ENCODE results near the gene GM2A. TPM values are rescaled to one million over a fixed set of nuclear protein-coding genes. Genes with fewer than 3 reads are reported as not detected.

GM2A gene
- total RNA-seq, 1 experiment from 2014 or later = 36.2 TPM

DNA sequence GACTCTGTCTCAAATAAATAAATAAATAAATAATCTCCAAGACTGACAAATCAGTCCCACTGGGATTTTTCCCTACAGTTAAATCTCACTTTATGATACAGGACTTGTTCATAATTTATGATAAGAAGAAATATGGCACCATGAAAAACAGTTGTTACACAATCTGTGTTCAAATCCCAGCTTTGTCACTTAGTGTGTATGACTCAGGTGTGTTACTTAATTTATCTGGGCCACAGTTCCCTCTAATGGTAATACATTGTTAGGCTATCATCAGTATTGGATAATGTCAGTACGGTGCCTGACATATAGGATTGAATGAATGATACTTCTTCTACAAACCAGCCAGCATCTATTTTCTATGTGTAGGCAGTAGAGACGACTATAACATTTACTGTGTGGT is 27.5 kb downstream of the GM2A start:
- ChIA-PET CTCF (interaction anchor here (1.1 to 1.7 kb wide), 3 partner anchors 18 to 154 kb away, joined by 3 to 4 read pairs (median 4); no protein-coding TSS in a partner anchor), POLR2A (no interaction called here)
- no peak overlapping the region for H3K4me3 Mint-ChIP-seq
- peaks cover 4% of the 10 kb centered on the region; the same call in 1 of the 2 replicates for H3K9me3 Mint-ChIP-seq
- no peak for ATAC-seq
- no peak for DNase-seq (ENCODE audit: low spot score)
- no peak overlapping the region for H3K27ac Mint-ChIP-seq
- H3K36me3 Mint-ChIP-seq = no peaks in the 10 kb centered on the region
- no peaks in the 10 kb centered on the region; the same call in 1 of the 2 replicates for H3K4me1 Mint-ChIP-seq
- TF ChIP-seq, protein P1, sequence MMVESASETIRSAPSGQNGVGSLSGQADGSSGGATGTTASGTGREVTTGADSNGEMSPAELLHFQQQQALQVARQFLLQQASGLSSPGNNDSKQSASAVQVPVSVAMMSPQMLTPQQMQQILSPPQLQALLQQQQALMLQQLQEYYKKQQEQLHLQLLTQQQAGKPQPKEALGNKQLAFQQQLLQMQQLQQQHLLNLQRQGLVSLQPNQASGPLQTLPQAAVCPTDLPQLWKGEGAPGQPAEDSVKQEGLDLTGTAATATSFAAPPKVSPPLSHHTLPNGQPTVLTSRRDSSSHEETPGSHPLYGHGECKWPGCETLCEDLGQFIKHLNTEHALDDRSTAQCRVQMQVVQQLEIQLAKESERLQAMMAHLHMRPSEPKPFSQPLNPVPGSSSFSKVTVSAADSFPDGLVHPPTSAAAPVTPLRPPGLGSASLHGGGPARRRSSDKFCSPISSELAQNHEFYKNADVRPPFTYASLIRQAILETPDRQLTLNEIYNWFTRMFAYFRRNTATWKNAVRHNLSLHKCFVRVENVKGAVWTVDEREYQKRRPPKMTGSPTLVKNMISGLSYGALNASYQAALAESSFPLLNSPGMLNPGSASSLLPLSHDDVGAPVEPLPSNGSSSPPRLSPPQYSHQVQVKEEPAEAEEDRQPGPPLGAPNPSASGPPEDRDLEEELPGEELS (CRISPR knock-in tag; IDR thresholded peaks at IDR 0.05) = no peak
- TF ChIP-seq ZBTB21 (CRISPR knock-in tag; IDR thresholded peaks at IDR 0.05; ENCODE audit: borderline replicate concordance) (no peak), ATF1 (CRISPR knock-in tag; IDR thresholded peaks at IDR 0.05) (no peak), SOX15 (CRISPR knock-in tag; IDR thresholded peaks at IDR 0.05) (no peak)
- TF ChIP-seq, protein P2, sequence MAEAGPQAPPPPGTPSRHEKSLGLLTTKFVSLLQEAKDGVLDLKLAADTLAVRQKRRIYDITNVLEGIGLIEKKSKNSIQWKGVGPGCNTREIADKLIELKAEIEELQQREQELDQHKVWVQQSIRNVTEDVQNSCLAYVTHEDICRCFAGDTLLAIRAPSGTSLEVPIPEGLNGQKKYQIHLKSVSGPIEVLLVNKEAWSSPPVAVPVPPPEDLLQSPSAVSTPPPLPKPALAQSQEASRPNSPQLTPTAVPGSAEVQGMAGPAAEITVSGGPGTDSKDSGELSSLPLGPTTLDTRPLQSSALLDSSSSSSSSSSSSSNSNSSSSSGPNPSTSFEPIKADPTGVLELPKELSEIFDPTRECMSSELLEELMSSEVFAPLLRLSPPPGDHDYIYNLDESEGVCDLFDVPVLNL (CRISPR knock-in tag; IDR thresholded peaks at IDR 0.05; ENCODE audit: borderline replicate concordance, low read depth) = no peak
- H3K27me3 Mint-ChIP-seq (ENCODE audit: low read depth) = peaks cover 8% of the 10 kb centered on the region

DNA sequence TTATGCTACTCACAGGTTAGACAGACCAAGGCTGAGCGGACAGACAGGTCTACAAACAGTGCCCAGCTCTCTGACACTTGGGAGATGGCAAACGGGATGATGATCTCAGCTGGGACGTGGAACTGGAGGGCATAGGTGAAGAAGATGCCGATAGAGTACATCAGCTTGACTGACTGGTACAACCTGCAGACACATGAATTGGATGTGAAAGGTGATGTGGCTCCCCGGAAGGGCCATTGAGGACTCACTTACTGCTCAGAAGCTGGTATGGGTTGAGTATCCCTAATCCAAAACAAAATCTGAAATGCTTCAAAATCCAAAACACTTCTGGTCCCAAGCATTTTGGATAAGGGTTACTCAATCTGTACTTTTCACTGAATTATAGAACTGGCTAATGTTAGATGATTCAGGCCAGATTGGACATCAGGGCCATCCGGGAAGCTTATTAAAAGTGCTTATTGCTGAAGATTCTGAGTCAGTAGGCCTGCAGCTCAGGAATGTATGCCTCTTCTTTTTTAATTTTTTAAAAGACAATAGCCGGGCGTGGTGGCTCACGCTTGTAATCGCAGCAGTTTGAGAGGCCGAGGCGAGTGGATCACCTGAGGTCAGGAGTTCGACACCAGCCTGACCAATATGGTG is 28.1 kb downstream of the GM2A start:
- POLR2A ChIA-PET = no interaction called here
- peaks cover 8% of the 10 kb centered on the region for H3K27me3 Mint-ChIP-seq (ENCODE audit: low read depth)
- peaks cover 4% of the 10 kb centered on the region; the same call in 1 of the 2 replicates for H3K9me3 Mint-ChIP-seq
- no peaks in the 10 kb centered on the region; the same call in 1 of the 2 replicates for H3K4me1 Mint-ChIP-seq
- H3K36me3 Mint-ChIP-seq = no peaks in the 10 kb centered on the region
- H3K27ac Mint-ChIP-seq = no peak overlapping the region
- DNase-seq (ENCODE audit: low spot score) = no peak
- ATAC-seq = no peak
- H3K4me3 Mint-ChIP-seq = no peak overlapping the region
- CTCF ChIA-PET = interaction anchor here (1.2 to 1.7 kb wide), 3 partner anchors 17 to 155 kb away, joined by 4 to 5 read pairs (median 4); no protein-coding TSS in a partner anchor
- TF ChIP-seq, protein P3, sequence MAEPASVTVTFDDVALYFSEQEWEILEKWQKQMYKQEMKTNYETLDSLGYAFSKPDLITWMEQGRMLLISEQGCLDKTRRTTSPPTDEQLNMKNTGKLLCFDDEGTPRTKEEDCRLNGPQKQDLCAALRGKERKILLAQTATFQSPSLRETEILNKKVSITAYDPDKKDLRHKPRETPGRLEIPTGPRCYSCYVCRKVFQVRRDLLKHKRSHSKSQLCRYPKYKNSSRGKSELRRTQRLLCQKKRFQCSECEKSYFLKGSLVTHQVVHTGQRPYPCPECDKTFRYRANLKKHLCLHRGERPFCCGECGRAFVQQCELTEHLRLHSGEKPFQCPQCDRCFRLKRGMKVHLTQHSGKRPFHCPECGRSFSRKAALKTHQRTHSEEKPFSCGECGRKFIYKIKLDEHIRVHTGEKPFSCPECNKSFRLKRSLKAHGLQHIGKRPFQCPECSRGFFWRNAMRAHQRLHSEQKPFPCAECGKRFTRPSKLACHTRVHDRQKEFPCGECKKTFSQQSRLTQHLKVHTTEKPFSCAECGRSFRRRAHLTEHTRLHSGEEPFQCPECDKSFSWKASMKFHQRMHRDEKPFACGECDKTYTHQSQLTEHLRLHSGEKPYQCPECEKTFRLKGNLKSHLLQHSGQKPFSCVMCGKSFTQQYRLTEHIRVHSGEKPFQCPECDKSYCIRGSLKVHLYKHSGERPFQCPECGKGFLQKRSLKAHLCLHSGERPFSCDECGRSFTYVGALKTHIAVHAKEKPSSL (CRISPR knock-in tag; conservative IDR thresholded peaks at IDR 0.05) = no peak
- TF ChIP-seq, protein P4, sequence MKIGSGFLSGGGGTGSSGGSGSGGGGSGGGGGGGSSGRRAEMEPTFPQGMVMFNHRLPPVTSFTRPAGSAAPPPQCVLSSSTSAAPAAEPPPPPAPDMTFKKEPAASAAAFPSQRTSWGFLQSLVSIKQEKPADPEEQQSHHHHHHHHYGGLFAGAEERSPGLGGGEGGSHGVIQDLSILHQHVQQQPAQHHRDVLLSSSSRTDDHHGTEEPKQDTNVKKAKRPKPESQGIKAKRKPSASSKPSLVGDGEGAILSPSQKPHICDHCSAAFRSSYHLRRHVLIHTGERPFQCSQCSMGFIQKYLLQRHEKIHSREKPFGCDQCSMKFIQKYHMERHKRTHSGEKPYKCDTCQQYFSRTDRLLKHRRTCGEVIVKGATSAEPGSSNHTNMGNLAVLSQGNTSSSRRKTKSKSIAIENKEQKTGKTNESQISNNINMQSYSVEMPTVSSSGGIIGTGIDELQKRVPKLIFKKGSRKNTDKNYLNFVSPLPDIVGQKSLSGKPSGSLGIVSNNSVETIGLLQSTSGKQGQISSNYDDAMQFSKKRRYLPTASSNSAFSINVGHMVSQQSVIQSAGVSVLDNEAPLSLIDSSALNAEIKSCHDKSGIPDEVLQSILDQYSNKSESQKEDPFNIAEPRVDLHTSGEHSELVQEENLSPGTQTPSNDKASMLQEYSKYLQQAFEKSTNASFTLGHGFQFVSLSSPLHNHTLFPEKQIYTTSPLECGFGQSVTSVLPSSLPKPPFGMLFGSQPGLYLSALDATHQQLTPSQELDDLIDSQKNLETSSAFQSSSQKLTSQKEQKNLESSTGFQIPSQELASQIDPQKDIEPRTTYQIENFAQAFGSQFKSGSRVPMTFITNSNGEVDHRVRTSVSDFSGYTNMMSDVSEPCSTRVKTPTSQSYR (CRISPR knock-in tag; IDR thresholded peaks at IDR 0.05) = no peak
- no peak for TF ChIP-seq ZNF671 (CRISPR knock-in tag; IDR thresholded peaks at IDR 0.05)
- TF ChIP-seq, protein P1 (CRISPR knock-in tag; IDR thresholded peaks at IDR 0.05) = no peak
- TF ChIP-seq KAT7 (CRISPR knock-in tag; IDR thresholded peaks at IDR 0.05; ENCODE audit: borderline replicate concordance) = no peak
- no peak for TF ChIP-seq ZNF423 (CRISPR knock-in tag; IDR thresholded peaks at IDR 0.05)
- TF ChIP-seq, protein P5, sequence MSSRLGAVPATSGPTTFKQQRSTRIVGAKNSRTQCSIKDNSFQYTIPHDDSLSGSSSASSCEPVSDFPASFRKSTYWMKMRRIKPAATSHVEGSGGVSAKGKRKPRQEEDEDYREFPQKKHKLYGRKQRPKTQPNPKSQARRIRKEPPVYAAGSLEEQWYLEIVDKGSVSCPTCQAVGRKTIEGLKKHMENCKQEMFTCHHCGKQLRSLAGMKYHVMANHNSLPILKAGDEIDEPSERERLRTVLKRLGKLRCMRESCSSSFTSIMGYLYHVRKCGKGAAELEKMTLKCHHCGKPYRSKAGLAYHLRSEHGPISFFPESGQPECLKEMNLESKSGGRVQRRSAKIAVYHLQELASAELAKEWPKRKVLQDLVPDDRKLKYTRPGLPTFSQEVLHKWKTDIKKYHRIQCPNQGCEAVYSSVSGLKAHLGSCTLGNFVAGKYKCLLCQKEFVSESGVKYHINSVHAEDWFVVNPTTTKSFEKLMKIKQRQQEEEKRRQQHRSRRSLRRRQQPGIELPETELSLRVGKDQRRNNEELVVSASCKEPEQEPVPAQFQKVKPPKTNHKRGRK (CRISPR knock-in tag; IDR thresholded peaks at IDR 0.05; ENCODE audit: borderline replicate concordance) = no peak
- no peak for TF ChIP-seq GABPB1 (CRISPR knock-in tag; IDR thresholded peaks at IDR 0.05)
- no peak for TF ChIP-seq MXD4 (CRISPR knock-in tag; IDR thresholded peaks at IDR 0.05; ENCODE audit: borderline replicate concordance)
- no peak for TF ChIP-seq NR3C1 (CRISPR knock-in tag; conservative IDR thresholded peaks at IDR 0.05; ENCODE audit: low read depth)
- TF ChIP-seq, protein P6, sequence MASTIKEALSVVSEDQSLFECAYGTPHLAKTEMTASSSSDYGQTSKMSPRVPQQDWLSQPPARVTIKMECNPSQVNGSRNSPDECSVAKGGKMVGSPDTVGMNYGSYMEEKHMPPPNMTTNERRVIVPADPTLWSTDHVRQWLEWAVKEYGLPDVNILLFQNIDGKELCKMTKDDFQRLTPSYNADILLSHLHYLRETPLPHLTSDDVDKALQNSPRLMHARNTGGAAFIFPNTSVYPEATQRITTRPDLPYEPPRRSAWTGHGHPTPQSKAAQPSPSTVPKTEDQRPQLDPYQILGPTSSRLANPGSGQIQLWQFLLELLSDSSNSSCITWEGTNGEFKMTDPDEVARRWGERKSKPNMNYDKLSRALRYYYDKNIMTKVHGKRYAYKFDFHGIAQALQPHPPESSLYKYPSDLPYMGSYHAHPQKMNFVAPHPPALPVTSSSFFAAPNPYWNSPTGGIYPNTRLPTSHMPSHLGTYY (CRISPR knock-in tag; IDR thresholded peaks at IDR 0.05) = no peak
- no peak for TF ChIP-seq IRF2 (CRISPR knock-in tag; IDR thresholded peaks at IDR 0.05; ENCODE audit: borderline replicate concordance, low read depth)
- TF ChIP-seq, protein P2 (CRISPR knock-in tag; IDR thresholded peaks at IDR 0.05; ENCODE audit: borderline replicate concordance, low read depth) = no peak
- TF ChIP-seq, protein P7, sequence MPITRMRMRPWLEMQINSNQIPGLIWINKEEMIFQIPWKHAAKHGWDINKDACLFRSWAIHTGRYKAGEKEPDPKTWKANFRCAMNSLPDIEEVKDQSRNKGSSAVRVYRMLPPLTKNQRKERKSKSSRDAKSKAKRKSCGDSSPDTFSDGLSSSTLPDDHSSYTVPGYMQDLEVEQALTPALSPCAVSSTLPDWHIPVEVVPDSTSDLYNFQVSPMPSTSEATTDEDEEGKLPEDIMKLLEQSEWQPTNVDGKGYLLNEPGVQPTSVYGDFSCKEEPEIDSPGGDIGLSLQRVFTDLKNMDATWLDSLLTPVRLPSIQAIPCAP (CRISPR knock-in tag; IDR thresholded peaks at IDR 0.05) = no peak
